Neural cell (in vitro differentiated cells): ENCODE data around the gene TNFAIP8L1. TPM values are rescaled to one million over a fixed set of nuclear protein-coding genes. Genes with fewer than 3 reads are reported as not detected.

Source experiments
- H2AFZ ChIP-seq: fragments of 200-600, 300-800 bp; sonication (generic), shearing (Covaris generic); 2 replicates; pipeline ENCODE4 v1.6.0; 2014; ENCODE audit warnings: low read depth, mild to moderate bottlenecking, antibody characterized with exemption, low read length, moderate library complexity
- H3F3A ChIP-seq: fragments of 200-600 bp; shearing (Covaris generic); 2 replicates; pipeline ENCODE4 v1.6.1; 2016; ENCODE audit warnings: mild to moderate bottlenecking, moderate library complexity, mixed read lengths, antibody characterized with exemption, low read length; ENCODE audit not compliant: insufficient read depth, poor library complexity, severe bottlenecking
- H3K27ac ChIP-seq: fragments of 200-600, 300-800 bp; sonication (generic), shearing (Covaris generic); 2 replicates; pipeline ENCODE4 v1.5.1; 2014; ENCODE audit warnings: mild to moderate bottlenecking, low read length, moderate library complexity
- H3K27me3 ChIP-seq: fragments of 300-800, 200-600 bp; sonication (generic), shearing (Covaris generic); 2 replicates; pipeline ENCODE4 v1.6.0; 2014; ENCODE audit warnings: mild to moderate bottlenecking, low read depth, low read length, moderate library complexity; ENCODE audit not compliant: insufficient read depth
- H3K36me3 ChIP-seq: fragments of 300-800, 200-600 bp; sonication (generic), shearing (Covaris generic); 2 replicates; pipeline ENCODE4 v1.5.1; 2014; ENCODE audit warnings: mild to moderate bottlenecking, antibody characterized with exemption, low read length, moderate library complexity; ENCODE audit not compliant: insufficient read depth
- H3K4me2 ChIP-seq: fragments of 300-800, 200-600 bp; sonication (generic), shearing (Covaris generic); 2 replicates; pipeline ENCODE4 v1.6.0; 2014; ENCODE audit warnings: mild to moderate bottlenecking, low read length
- H3K4me3 ChIP-seq: fragments of 300-800, 200-600 bp; sonication (generic), shearing (Covaris generic); 2 replicates; pipeline ENCODE4 v1.5.1; 2014; ENCODE audit warnings: mild to moderate bottlenecking, low read length, moderate library complexity
- H3K79me2 ChIP-seq: fragments of 200-600 bp; shearing (Covaris generic); replicated peaks from 2 replicates; pipeline ENCODE4 v1.6.0; 2014; ENCODE audit warnings: mild to moderate bottlenecking, low read length, moderate library complexity; ENCODE audit not compliant: insufficient read depth
- H3K9ac ChIP-seq: fragments of 300-800, 200-600 bp; sonication (generic), shearing (Covaris generic); 2 replicates; pipeline ENCODE4 v1.6.1; 2016; ENCODE audit warnings: mild to moderate bottlenecking, low read length, mixed read lengths
- H3K9me2 ChIP-seq: fragments of 200-600 bp; shearing (Covaris generic); 2 replicates; pipeline ENCODE4 v1.6.1; 2016; ENCODE audit warnings: mild to moderate bottlenecking, low read length, mixed read lengths; ENCODE audit not compliant: insufficient read depth
- H3K9me3 ChIP-seq: fragments of 200-600, 300-800 bp; sonication (generic), shearing (Covaris generic); 2 replicates; pipeline ENCODE4 v1.6.1; 2016; ENCODE audit warnings: mild to moderate bottlenecking, mixed run types, low read length, moderate library complexity, mixed read lengths
- H4K20me1 ChIP-seq: fragments of 200-600 bp; shearing (Covaris generic); 2 replicates; pipeline ENCODE4 v1.6.1; 2016; ENCODE audit warnings: mild to moderate bottlenecking, mixed run types; ENCODE audit not compliant: insufficient read depth
- POLR2AphosphoS5 ChIP-seq: IDR thresholded peaks from 2 replicates; pipeline ENCODE4 v1.6.1; 2012
- RAD21 ChIP-seq: fragments of 450-650 bp; conservative IDR thresholded peaks from 2 replicates; pipeline ENCODE4 v1.6.1; 2014; ENCODE audit warnings: antibody characterized with exemption, mild to moderate bottlenecking, moderate library complexity
- SMC3 ChIP-seq: fragments of 450-650 bp; conservative IDR thresholded peaks from 2 replicates; pipeline ENCODE4 v1.6.1; 2014; ENCODE audit warnings: antibody characterized with exemption, mild to moderate bottlenecking, moderate library complexity; ENCODE audit not compliant: poor library complexity
- TAF1 ChIP-seq: IDR thresholded peaks from 2 replicates; pipeline ENCODE4 v1.6.1; 2012; ENCODE audit warnings: low read depth
- polyA plus RNA-seq: library from polyadenylated mRNA; depleted of rRNA; stranded (reverse); fragments of >200 nt; gene quantifications from 2 replicates; pipeline ENCODE4 v1.2.3, GENCODE V29; 2014
- TF ChIP-seq, protein P1 (sequence below): fragments of 450-650 bp; IDR thresholded peaks from 2 replicates; pipeline ENCODE4 v1.5.1; 2014; ENCODE audit warnings: antibody characterized with exemption, mild to moderate bottlenecking, moderate library complexity; ENCODE audit not compliant: poor library complexity, severe bottlenecking
- TF ChIP-seq, protein P2 (sequence below): IDR thresholded peaks from 2 replicates; pipeline ENCODE4 v1.6.1; 2012; ENCODE audit warnings: borderline replicate concordance

The TNFAIP8L1 gene
- polyA plus RNA-seq, 1 donor from 2014 or later: 0.99 TPM

DNA sequence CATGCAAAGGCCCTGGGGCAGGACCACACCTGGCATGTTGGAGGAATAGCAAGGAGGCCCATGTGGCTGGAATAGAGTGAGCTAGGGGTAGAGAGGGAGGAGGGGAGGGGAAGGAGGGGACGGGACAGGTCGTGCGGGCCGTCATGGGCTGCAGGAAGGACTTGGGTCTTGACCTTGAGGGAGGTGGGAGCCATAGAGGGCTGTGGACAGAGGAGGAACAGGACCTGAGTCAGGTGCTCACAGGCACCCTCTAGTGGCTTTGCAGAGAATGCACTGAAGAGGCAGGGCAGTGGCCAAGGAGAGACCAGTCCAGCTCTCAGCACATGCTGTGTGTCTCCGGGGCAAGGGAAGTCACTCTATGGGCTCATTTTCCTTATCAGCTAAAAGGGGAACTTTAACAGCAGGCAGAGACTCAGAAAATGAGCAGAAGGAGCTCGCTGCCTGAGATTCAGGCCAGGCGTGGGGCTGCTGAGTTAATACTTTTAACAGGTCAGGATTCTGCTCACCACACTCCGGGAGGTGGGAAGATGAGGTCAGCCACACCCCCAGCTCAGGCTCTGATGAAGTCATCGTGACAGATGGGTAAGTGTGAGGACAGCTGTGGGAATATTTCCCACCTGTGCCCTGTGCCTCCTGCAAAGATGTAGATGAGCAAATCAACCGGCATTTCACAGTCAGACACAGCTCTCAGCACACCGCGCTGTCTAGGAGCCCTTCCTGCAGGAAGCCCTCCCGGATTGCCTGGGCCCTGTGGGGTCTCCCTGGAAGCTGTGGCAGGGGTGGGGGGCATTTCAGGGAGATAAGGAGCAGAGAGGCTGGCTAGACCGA is 6.0 kb upstream of the TNFAIP8L1 start:
- Histone ChIP-seq H3K9me3 (no peaks in the 10 kb centered on the region), H3K79me2 (no peaks in the 10 kb centered on the region), H3F3A (no peaks in the 10 kb centered on the region), H3K27me3 (peaks cover 8% of the 10 kb centered on the region), H3K4me3 (no peak overlapping the region), H3K36me3 (no peaks in the 10 kb centered on the region), H4K20me1 (no peaks in the 10 kb centered on the region), H2AFZ (no peak overlapping the region), H3K9ac (no peak overlapping the region), H3K27ac (no peak overlapping the region), H3K9me2 (no peaks in the 10 kb centered on the region), H3K4me2 (no peak overlapping the region)
- TF ChIP-seq, protein P1, sequence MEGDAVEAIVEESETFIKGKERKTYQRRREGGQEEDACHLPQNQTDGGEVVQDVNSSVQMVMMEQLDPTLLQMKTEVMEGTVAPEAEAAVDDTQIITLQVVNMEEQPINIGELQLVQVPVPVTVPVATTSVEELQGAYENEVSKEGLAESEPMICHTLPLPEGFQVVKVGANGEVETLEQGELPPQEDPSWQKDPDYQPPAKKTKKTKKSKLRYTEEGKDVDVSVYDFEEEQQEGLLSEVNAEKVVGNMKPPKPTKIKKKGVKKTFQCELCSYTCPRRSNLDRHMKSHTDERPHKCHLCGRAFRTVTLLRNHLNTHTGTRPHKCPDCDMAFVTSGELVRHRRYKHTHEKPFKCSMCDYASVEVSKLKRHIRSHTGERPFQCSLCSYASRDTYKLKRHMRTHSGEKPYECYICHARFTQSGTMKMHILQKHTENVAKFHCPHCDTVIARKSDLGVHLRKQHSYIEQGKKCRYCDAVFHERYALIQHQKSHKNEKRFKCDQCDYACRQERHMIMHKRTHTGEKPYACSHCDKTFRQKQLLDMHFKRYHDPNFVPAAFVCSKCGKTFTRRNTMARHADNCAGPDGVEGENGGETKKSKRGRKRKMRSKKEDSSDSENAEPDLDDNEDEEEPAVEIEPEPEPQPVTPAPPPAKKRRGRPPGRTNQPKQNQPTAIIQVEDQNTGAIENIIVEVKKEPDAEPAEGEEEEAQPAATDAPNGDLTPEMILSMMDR: peak; percentile 37
- TF ChIP-seq SMC3: no peak

DNA sequence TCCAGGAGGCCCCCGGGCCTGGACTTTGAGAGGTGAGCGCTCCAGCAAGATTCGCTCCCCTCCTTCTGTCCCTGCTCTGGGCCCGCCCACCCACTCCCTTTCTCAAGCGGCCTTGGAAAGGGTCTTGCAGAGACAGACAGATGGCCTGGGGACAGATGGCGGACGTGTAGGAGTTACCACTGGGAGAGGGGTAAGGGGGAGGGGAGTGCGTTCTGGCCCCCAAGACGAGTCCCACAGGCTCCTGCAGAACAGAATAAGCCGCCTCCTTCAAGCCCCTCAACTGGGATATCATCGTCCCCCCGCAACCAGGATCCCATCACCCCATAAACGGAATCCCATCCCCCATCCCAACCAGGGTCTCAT is 3.6 kb upstream of the TNFAIP8L1 start:
- peak overlapping the region; percentile 63 for H3K4me3 ChIP-seq
- no peaks in the 10 kb centered on the region for H3K79me2 ChIP-seq
- H3K36me3 ChIP-seq: no peaks in the 10 kb centered on the region
- TF ChIP-seq, protein P2, sequence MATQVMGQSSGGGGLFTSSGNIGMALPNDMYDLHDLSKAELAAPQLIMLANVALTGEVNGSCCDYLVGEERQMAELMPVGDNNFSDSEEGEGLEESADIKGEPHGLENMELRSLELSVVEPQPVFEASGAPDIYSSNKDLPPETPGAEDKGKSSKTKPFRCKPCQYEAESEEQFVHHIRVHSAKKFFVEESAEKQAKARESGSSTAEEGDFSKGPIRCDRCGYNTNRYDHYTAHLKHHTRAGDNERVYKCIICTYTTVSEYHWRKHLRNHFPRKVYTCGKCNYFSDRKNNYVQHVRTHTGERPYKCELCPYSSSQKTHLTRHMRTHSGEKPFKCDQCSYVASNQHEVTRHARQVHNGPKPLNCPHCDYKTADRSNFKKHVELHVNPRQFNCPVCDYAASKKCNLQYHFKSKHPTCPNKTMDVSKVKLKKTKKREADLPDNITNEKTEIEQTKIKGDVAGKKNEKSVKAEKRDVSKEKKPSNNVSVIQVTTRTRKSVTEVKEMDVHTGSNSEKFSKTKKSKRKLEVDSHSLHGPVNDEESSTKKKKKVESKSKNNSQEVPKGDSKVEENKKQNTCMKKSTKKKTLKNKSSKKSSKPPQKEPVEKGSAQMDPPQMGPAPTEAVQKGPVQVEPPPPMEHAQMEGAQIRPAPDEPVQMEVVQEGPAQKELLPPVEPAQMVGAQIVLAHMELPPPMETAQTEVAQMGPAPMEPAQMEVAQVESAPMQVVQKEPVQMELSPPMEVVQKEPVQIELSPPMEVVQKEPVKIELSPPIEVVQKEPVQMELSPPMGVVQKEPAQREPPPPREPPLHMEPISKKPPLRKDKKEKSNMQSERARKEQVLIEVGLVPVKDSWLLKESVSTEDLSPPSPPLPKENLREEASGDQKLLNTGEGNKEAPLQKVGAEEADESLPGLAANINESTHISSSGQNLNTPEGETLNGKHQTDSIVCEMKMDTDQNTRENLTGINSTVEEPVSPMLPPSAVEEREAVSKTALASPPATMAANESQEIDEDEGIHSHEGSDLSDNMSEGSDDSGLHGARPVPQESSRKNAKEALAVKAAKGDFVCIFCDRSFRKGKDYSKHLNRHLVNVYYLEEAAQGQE: no peak
- TF ChIP-seq POLR2AphosphoS5 (no peak), TAF1 (no peak), RAD21 (no peak)
- TF ChIP-seq, protein P1: no peak
- H2AFZ ChIP-seq: peak overlapping the region; percentile 8
- H3K4me2 ChIP-seq: no peak overlapping the region
- no peaks in the 10 kb centered on the region for H4K20me1 ChIP-seq
- H3K9me3 ChIP-seq: no peaks in the 10 kb centered on the region
- H3K9me2 ChIP-seq: no peaks in the 10 kb centered on the region
- H3F3A ChIP-seq: no peaks in the 10 kb centered on the region
- H3K27me3 ChIP-seq: peaks cover 8% of the 10 kb centered on the region
- H3K27ac ChIP-seq: no peak overlapping the region
- peak overlapping the region; percentile 55 for H3K9ac ChIP-seq
